Neural progenitor cell (in vitro differentiated cells): ENCODE results near the gene CCNA2. TPM values are rescaled to one million over a fixed set of nuclear protein-coding genes. Genes with fewer than 3 reads are reported as not detected.

Experiments
- DNase-seq: peaks from one replicate; pipeline ENCODE4 v3.0.0-alpha.2; 2016; ENCODE audit warnings: low spot score
- H2AFZ ChIP-seq: fragments of 200-600 bp; sonication (generic); replicated peaks from 2 replicates; pipeline ENCODE4 v1.6.1; 2016; ENCODE audit warnings: antibody characterized with exemption
- H3F3A ChIP-seq: fragments of 200-600 bp; sonication (generic); 2 replicates; pipeline ENCODE4 v1.6.1; 2016; ENCODE audit warnings: antibody characterized with exemption, low read depth
- H3K27ac ChIP-seq: fragments of 200-600 bp; sonication (generic); 2 replicates; pipeline ENCODE4 v1.5.1; 2016; ENCODE audit warnings: mild to moderate bottlenecking
- H3K27me3 ChIP-seq: fragments of 200-600 bp; sonication (generic); 2 replicates; pipeline ENCODE4 v1.6.1; 2016; ENCODE audit warnings: mild to moderate bottlenecking, moderate library complexity
- H3K36me3 ChIP-seq: fragments of 200-600 bp; sonication (generic); 2 replicates; pipeline ENCODE4 v1.5.1; 2016
- H3K4me1 ChIP-seq: fragments of 200-600 bp; sonication (generic); 2 replicates; pipeline ENCODE4 v1.6.1; 2016; ENCODE audit warnings: mixed run types
- H3K4me2 ChIP-seq: fragments of 200-600 bp; sonication (generic); 2 replicates; pipeline ENCODE4 v1.6.1; 2016
- H3K4me3 ChIP-seq: fragments of 200-600 bp; sonication (generic); 2 replicates; pipeline ENCODE4 v1.5.1; 2016
- H3K79me2 ChIP-seq: fragments of 200-600 bp; sonication (generic); 2 replicates; pipeline ENCODE4 v1.6.1; 2016; ENCODE audit warnings: low read depth
- H3K9ac ChIP-seq: fragments of 200-600 bp; sonication (generic); 2 replicates; pipeline ENCODE4 v1.6.1; 2016
- H3K9me3 ChIP-seq: fragments of 200-600 bp; sonication (generic); 2 replicates; pipeline ENCODE4 v1.5.1; 2016; ENCODE audit warnings: low read depth
- H4K20me1 ChIP-seq: fragments of 200-600 bp; sonication (generic); 2 replicates; pipeline ENCODE4 v1.6.1; 2016; ENCODE audit warnings: low read depth
- H3K27ac Mint-ChIP-seq: 3 replicates; pipeline ENCODE4 v1.8.0; 2021; ENCODE audit warnings: mixed read lengths
- H3K27me3 Mint-ChIP-seq: 2 replicates; pipeline ENCODE4 v1.8.0; 2022; ENCODE audit warnings: low read depth, mild to moderate bottlenecking, inconsistent platforms, moderate library complexity, mixed read lengths; ENCODE audit not compliant: insufficient read depth
- H3K36me3 Mint-ChIP-seq: 3 replicates; pipeline ENCODE4 v1.8.0; 2021; ENCODE audit warnings: mixed read lengths
- H3K4me1 Mint-ChIP-seq: 3 replicates; pipeline ENCODE4 v1.8.0; 2021; ENCODE audit warnings: mixed read lengths
- H3K4me3 Mint-ChIP-seq: 3 replicates; pipeline ENCODE4 v1.8.0; 2021; ENCODE audit warnings: mild to moderate bottlenecking, moderate library complexity, mixed read lengths
- H3K9me3 Mint-ChIP-seq: 3 replicates; pipeline ENCODE4 v1.8.0; 2020; ENCODE audit warnings: mixed read lengths
- EZH2 ChIP-seq: fragments of 200-600 bp; sonication (generic); IDR thresholded peaks from 2 replicates; pipeline ENCODE4 v1.6.1; 2017; ENCODE audit warnings: antibody characterized with exemption, mild to moderate bottlenecking, moderate library complexity
- EZH2phosphoT487 ChIP-seq: fragments of 200-600 bp; sonication (generic); IDR thresholded peaks from 2 replicates; pipeline ENCODE4 v1.6.1; 2017; ENCODE audit warnings: antibody characterized with exemption
- total RNA-seq: library from RNA; depleted of rRNA; stranded (reverse); fragments of >200 nt; gene quantifications from 2 replicates; pipeline ENCODE4 v1.2.3, GENCODE V29; 2015; ENCODE audit warnings: low replicate concordance
- TF ChIP-seq, protein P1 (sequence below): fragments of 200-600 bp; sonication (generic); IDR thresholded peaks from 2 replicates; pipeline ENCODE4 v1.5.1; 2017; ENCODE audit warnings: antibody characterized with exemption, mild to moderate bottlenecking

Gene CCNA2
- total RNA-seq, 1 donor from 2014 or later: 254 TPM

DNA sequence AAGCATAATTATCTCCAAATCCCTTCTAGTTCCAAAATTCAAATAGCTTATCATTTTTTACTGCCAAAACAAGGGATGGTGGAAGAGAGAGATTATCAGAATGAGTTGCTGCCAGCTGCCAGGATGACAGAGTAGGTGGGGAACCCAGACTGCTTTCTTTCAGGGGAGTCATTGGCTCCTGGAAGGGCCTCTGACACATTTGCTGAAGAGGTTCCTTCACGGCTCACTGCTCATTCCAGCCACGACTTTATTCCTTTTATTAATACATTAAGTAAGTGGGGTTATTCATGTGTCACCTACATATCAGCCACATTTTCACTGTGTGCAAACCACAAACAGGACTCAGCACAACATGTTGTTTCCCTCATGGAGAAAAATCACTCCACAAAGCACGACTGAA, 46.1 kb downstream of the CCNA2 start:
- Mint-ChIP-seq H3K27ac (no peak overlapping the region), H3K36me3 (no peaks in the 10 kb centered on the region), H3K4me1 (peaks cover 18% of the 10 kb centered on the region), H3K27me3 (no peaks in the 10 kb centered on the region), H3K4me3 (no peak overlapping the region), H3K9me3 (no peaks in the 10 kb centered on the region)
- Histone ChIP-seq H3K9me3 (no peaks in the 10 kb centered on the region), H3K27ac (no peak overlapping the region), H3F3A (no peaks in the 10 kb centered on the region), H3K36me3 (no peaks in the 10 kb centered on the region), H3K9ac (no peak overlapping the region), H4K20me1 (no peaks in the 10 kb centered on the region), H3K4me3 (no peak overlapping the region), H3K79me2 (no peaks in the 10 kb centered on the region), H3K4me1 (peaks cover 5% of the 10 kb centered on the region), H3K4me2 (no peak overlapping the region), H2AFZ (no peak overlapping the region), H3K27me3 (no peaks in the 10 kb centered on the region)
- DNase-seq: no peak
- TF ChIP-seq, protein P1, sequence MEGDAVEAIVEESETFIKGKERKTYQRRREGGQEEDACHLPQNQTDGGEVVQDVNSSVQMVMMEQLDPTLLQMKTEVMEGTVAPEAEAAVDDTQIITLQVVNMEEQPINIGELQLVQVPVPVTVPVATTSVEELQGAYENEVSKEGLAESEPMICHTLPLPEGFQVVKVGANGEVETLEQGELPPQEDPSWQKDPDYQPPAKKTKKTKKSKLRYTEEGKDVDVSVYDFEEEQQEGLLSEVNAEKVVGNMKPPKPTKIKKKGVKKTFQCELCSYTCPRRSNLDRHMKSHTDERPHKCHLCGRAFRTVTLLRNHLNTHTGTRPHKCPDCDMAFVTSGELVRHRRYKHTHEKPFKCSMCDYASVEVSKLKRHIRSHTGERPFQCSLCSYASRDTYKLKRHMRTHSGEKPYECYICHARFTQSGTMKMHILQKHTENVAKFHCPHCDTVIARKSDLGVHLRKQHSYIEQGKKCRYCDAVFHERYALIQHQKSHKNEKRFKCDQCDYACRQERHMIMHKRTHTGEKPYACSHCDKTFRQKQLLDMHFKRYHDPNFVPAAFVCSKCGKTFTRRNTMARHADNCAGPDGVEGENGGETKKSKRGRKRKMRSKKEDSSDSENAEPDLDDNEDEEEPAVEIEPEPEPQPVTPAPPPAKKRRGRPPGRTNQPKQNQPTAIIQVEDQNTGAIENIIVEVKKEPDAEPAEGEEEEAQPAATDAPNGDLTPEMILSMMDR: no peak

GRCh38 chr4:121776610-121777401, 46.9 kb downstream of the CCNA2 start:
- Mint-ChIP-seq H3K4me1 (peaks cover 18% of the 10 kb centered on the region), H3K27ac (no peak overlapping the region), H3K27me3 (no peaks in the 10 kb centered on the region), H3K9me3 (no peaks in the 10 kb centered on the region), H3K36me3 (no peaks in the 10 kb centered on the region), H3K4me3 (no peak overlapping the region)
- H3K27ac ChIP-seq: no peak overlapping the region
- H2AFZ ChIP-seq: no peak overlapping the region
- H3K4me3 ChIP-seq: no peak overlapping the region
- TF ChIP-seq EZH2phosphoT487: no peak
- TF ChIP-seq, protein P1: no peak
- TF ChIP-seq EZH2: no peak
- H3K4me1 ChIP-seq: peaks cover 5% of the 10 kb centered on the region
- H3K79me2 ChIP-seq: no peaks in the 10 kb centered on the region
- no peaks in the 10 kb centered on the region for H3K27me3 ChIP-seq
- no peaks in the 10 kb centered on the region for H3K36me3 ChIP-seq
- H3K9me3 ChIP-seq: no peaks in the 10 kb centered on the region
- no peaks in the 10 kb centered on the region for H3F3A ChIP-seq
- DNase-seq: no peak
- H4K20me1 ChIP-seq: no peaks in the 10 kb centered on the region
- no peak overlapping the region for H3K4me2 ChIP-seq
- H3K9ac ChIP-seq: no peak overlapping the region

GRCh38 chr4:121773883-121774282, 49.8 kb downstream of the CCNA2 start:
- Histone ChIP-seq H3F3A (no peaks in the 10 kb centered on the region), H3K27ac (no peak overlapping the region), H4K20me1 (no peaks in the 10 kb centered on the region), H3K27me3 (peaks cover 22% of the 10 kb centered on the region), H3K4me2 (no peak overlapping the region), H3K36me3 (no peaks in the 10 kb centered on the region), H2AFZ (no peak overlapping the region), H3K4me1 (peaks cover 5% of the 10 kb centered on the region), H3K9me3 (no peaks in the 10 kb centered on the region), H3K4me3 (no peak overlapping the region), H3K79me2 (no peaks in the 10 kb centered on the region), H3K9ac (no peak overlapping the region)
- no peak for DNase-seq
- H3K27me3 Mint-ChIP-seq: peaks cover 3% of the 10 kb centered on the region
- H3K27ac Mint-ChIP-seq: no peak overlapping the region
- H3K36me3 Mint-ChIP-seq: no peaks in the 10 kb centered on the region
- H3K4me3 Mint-ChIP-seq: no peak overlapping the region
- H3K4me1 Mint-ChIP-seq: peaks cover 18% of the 10 kb centered on the region
- no peaks in the 10 kb centered on the region for H3K9me3 Mint-ChIP-seq
- TF ChIP-seq, protein P1: no peak
- TF ChIP-seq EZH2phosphoT487 (no peak), EZH2 (no peak)
